Muscle of back (tissue), 13 donors: ENCODE measurements around the gene HOXD11. TPM values are rescaled to one million over a fixed set of nuclear protein-coding genes. Genes with fewer than 3 reads are reported as not detected.

Experiments used
- DNase-seq, 3 donors: peaks; one replicate each; pipeline versions ENCODE4 v3.0.0 to v3.0.0-alpha.2; 2013
- long read RNA-seq, 9 donors: transcript quantifications; one replicate each; lab custom pipeline, GENCODE V29; 2026
- polyA plus RNA-seq, 10 donors: library from polyadenylated mRNA; unstranded; fragments of 120-200 nt; gene quantifications; one replicate each; pipeline ENCODE4 v1.2.1, GENCODE V29; 2013; ENCODE audit not compliant: insufficient read length in 10 of 10

Gene HOXD11
- polyA plus RNA-seq: not detected
- long read RNA-seq, donor 1: 0 reads
- long read RNA-seq, donor 2: 0 reads
- long read RNA-seq, donor 3: 0 reads
- long read RNA-seq, donor 4: 0 reads
- long read RNA-seq, donor 5: 0 reads
- long read RNA-seq, donor 6: 0 reads
- long read RNA-seq, donor 7: 0 reads
- long read RNA-seq, donor 8: 0 reads
- long read RNA-seq, donor 9: 0 reads

- DNase-seq: peak in 1 of 3 donors; percentile 81
Measured at GRCh38 chr2:176106581-176107539, at the start of gene HOXD11. Gene HOXD11 (plus strand): TSS chr2:176107280. CDS start chr2:176107356, 76 bp downstream.

- peak in 1 of 3 donors; percentile 9 for DNase-seq
Measured at GRCh38 chr2:176063958-176064357, 43.1 kb upstream of the HOXD11 start.

GRCh38 chr2:176066645-176067588 lies 40.2 kb upstream of the HOXD11 start:
- DNase-seq: peak in 1 of 3 donors; percentile 67

GRCh38 chr2:176067589-176068418 lies 39.3 kb upstream of the HOXD11 start:
- DNase-seq: peak in 1 of 3 donors; percentile 39

- peak in 1 of 3 donors; percentile 44 for DNase-seq
Measured at GRCh38 chr2:176068419-176068832, 38.7 kb upstream of the HOXD11 start.

GRCh38 chr2:176071330-176072291 lies 35.5 kb upstream of the HOXD11 start:
- DNase-seq: peak in 1 of 3 donors; percentile 15

GRCh38 chr2:176072292-176072669 lies 34.8 kb upstream of the HOXD11 start:
- DNase-seq: peak in 1 of 3 donors; percentile 9

GRCh38 chr2:176072951-176073904 lies 33.9 kb upstream of the HOXD11 start:
- DNase-seq: peak in 1 of 3 donors; percentile 32

- peak in 1 of 3 donors; percentile 11 for DNase-seq
Measured at GRCh38 chr2:176074919-176075425, 32.1 kb upstream of the HOXD11 start.

GRCh38 chr2:176075481-176075880 lies 31.6 kb upstream of the HOXD11 start:
- peak in 1 of 3 donors; percentile 65 for DNase-seq

GRCh38 chr2:176076063-176076462 lies 31.0 kb upstream of the HOXD11 start:
- DNase-seq: no peak

- DNase-seq: peak in 1 of 3 donors; percentile 66
Measured at GRCh38 chr2:176076796-176077195, 30.3 kb upstream of the HOXD11 start.

GRCh38 chr2:176078541-176079284 lies 28.4 kb upstream of the HOXD11 start:
- peak in 1 of 3 donors; percentile 58 for DNase-seq

GRCh38 chr2:176079285-176079830 lies 27.7 kb upstream of the HOXD11 start:
- peak in 1 of 3 donors; percentile 48 for DNase-seq

GRCh38 chr2:176079831-176080539 lies 27.1 kb upstream of the HOXD11 start:
- DNase-seq: peak in 1 of 3 donors; percentile 66
